ENCODE results near the gene KRT15.
"Not testable (repeated sequence)": the region's sequence is repeated elsewhere in the genome, so short reads cannot be mapped to it uniquely, and the experiment has no call there.

The KRT15 gene

GRCh38 chr17:41545829-41546410 is 27.2 kb upstream of the KRT15 start:
- no peak overlapping the region for H3K27ac ChIP-seq (ENCODE audit: low read length)
- no peak overlapping the region for H3K4me3 ChIP-seq (ENCODE audit: low read length)
- H3K27me3 ChIP-seq (replicated peaks; ENCODE audit: insufficient read depth, low read length) = no peaks in the 10 kb centered on the region; the same call in 1 of the 2 replicates
- no peaks in the 10 kb centered on the region for H3F3A ChIP-seq (ENCODE audit: insufficient read depth, low read length)
- no peak overlapping the region for H3K9ac ChIP-seq (ENCODE audit: low read length)
- H3K79me2 ChIP-seq (ENCODE audit: low read length) = no peaks in the 10 kb centered on the region
- TF ChIP-seq EZH2 (optimal IDR thresholded peaks at IDR 0.05; ENCODE audit: low read depth, low read length) (no peak), EZH2phosphoT487 (IDR thresholded peaks at IDR 0.05; ENCODE audit: low read length) (no peak)
- TF ChIP-seq, protein P1, sequence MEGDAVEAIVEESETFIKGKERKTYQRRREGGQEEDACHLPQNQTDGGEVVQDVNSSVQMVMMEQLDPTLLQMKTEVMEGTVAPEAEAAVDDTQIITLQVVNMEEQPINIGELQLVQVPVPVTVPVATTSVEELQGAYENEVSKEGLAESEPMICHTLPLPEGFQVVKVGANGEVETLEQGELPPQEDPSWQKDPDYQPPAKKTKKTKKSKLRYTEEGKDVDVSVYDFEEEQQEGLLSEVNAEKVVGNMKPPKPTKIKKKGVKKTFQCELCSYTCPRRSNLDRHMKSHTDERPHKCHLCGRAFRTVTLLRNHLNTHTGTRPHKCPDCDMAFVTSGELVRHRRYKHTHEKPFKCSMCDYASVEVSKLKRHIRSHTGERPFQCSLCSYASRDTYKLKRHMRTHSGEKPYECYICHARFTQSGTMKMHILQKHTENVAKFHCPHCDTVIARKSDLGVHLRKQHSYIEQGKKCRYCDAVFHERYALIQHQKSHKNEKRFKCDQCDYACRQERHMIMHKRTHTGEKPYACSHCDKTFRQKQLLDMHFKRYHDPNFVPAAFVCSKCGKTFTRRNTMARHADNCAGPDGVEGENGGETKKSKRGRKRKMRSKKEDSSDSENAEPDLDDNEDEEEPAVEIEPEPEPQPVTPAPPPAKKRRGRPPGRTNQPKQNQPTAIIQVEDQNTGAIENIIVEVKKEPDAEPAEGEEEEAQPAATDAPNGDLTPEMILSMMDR (IDR thresholded peaks at IDR 0.05; ENCODE audit: low read length) = no peak
- H3K9me2 ChIP-seq (replicated peaks; ENCODE audit: insufficient read depth, low read length) = no peaks in the 10 kb centered on the region
- no peaks in the 10 kb centered on the region for H3K36me3 ChIP-seq (replicated peaks; ENCODE audit: insufficient read depth, low read length)
- H2AFZ ChIP-seq (ENCODE audit: low read length) = no peak overlapping the region
- H4K20me1 ChIP-seq (ENCODE audit: insufficient read depth, low read length) = no peaks in the 10 kb centered on the region
- H3K4me1 ChIP-seq (ENCODE audit: low read length) = peaks cover 12% of the 10 kb centered on the region; the same call in 1 of the 2 replicates
- DNase-seq = no peak
- H3K4me2 ChIP-seq (ENCODE audit: low read depth, low read length) = no peak overlapping the region
- no peaks in the 10 kb centered on the region for H3K9me3 ChIP-seq (replicated peaks; ENCODE audit: insufficient read depth, low read length)

DNA sequence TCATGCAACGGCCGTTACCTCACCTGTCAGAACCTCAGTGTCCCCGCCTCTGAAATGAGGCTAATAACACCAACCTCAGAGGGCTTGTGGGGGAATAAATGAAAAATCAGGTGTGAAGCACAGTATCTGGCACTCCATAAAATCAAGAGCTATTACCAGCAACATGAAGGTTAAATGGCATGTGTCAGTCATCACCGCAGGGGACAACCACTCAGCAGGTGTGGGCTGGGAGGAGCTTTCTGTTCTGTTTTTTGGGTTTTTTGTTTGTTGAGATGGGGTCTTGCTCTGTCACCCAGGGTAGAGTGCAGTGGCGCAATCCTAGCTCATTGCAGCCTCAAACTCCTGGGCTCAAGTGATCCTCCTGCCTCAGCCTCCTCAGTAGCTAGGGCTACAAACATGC is 26.2 kb upstream of the KRT15 start:
- H3K4me2 ChIP-seq (ENCODE audit: low read depth, low read length) = no peak overlapping the region
- no peak overlapping the region for H3K27ac ChIP-seq (ENCODE audit: low read length)
- TF ChIP-seq, protein P1 (IDR thresholded peaks at IDR 0.05; ENCODE audit: low read length) = no peak
- TF ChIP-seq EZH2 (optimal IDR thresholded peaks at IDR 0.05; ENCODE audit: low read depth, low read length) (no peak), EZH2phosphoT487 (IDR thresholded peaks at IDR 0.05; ENCODE audit: low read length) (no peak)
- no peaks in the 10 kb centered on the region for H4K20me1 ChIP-seq (ENCODE audit: insufficient read depth, low read length)
- H3K9me3 ChIP-seq (replicated peaks; ENCODE audit: insufficient read depth, low read length) = no peaks in the 10 kb centered on the region
- no peak overlapping the region for H3K4me3 ChIP-seq (ENCODE audit: low read length)
- H3K79me2 ChIP-seq (ENCODE audit: low read length) = no peaks in the 10 kb centered on the region
- H2AFZ ChIP-seq (ENCODE audit: low read length) = no peak overlapping the region
- no peak overlapping the region for H3K9ac ChIP-seq (ENCODE audit: low read length)
- peaks cover 12% of the 10 kb centered on the region; the same call in 1 of the 2 replicates for H3K4me1 ChIP-seq (ENCODE audit: low read length)
- no peaks in the 10 kb centered on the region for H3F3A ChIP-seq (ENCODE audit: insufficient read depth, low read length)
- DNase-seq = no peak
- no peaks in the 10 kb centered on the region for H3K36me3 ChIP-seq (replicated peaks; ENCODE audit: insufficient read depth, low read length)
- no peaks in the 10 kb centered on the region for H3K9me2 ChIP-seq (replicated peaks; ENCODE audit: insufficient read depth, low read length)
- H3K27me3 ChIP-seq (replicated peaks; ENCODE audit: insufficient read depth, low read length) = no peaks in the 10 kb centered on the region; the same call in 1 of the 2 replicates

GRCh38 chr17:41544491-41544892 is 25.8 kb upstream of the KRT15 start:
- no peaks in the 10 kb centered on the region for H3K36me3 ChIP-seq (replicated peaks; ENCODE audit: insufficient read depth, low read length)
- H3K9ac ChIP-seq (ENCODE audit: low read length) = no peak overlapping the region
- peaks cover 12% of the 10 kb centered on the region; the same call in 1 of the 2 replicates for H3K4me1 ChIP-seq (ENCODE audit: low read length)
- no peak overlapping the region for H2AFZ ChIP-seq (ENCODE audit: low read length)
- no peaks in the 10 kb centered on the region for H3F3A ChIP-seq (ENCODE audit: insufficient read depth, low read length)
- no peaks in the 10 kb centered on the region for H3K79me2 ChIP-seq (ENCODE audit: low read length)
- H3K4me3 ChIP-seq (ENCODE audit: low read length) = no peak overlapping the region
- H3K4me2 ChIP-seq (ENCODE audit: low read depth, low read length) = no peak overlapping the region
- TF ChIP-seq, protein P1 (IDR thresholded peaks at IDR 0.05; ENCODE audit: low read length) = no peak
- TF ChIP-seq EZH2phosphoT487 (IDR thresholded peaks at IDR 0.05; ENCODE audit: low read length) (no peak), EZH2 (optimal IDR thresholded peaks at IDR 0.05; ENCODE audit: low read depth, low read length) (no peak)
- H3K27me3 ChIP-seq (replicated peaks; ENCODE audit: insufficient read depth, low read length) = no peaks in the 10 kb centered on the region; the same call in 1 of the 2 replicates
- H3K27ac ChIP-seq (ENCODE audit: low read length) = no peak overlapping the region
- H3K9me2 ChIP-seq (replicated peaks; ENCODE audit: insufficient read depth, low read length) = no peaks in the 10 kb centered on the region
- no peak for DNase-seq
- no peaks in the 10 kb centered on the region for H4K20me1 ChIP-seq (ENCODE audit: insufficient read depth, low read length)
- H3K9me3 ChIP-seq (replicated peaks; ENCODE audit: insufficient read depth, low read length) = no peaks in the 10 kb centered on the region

- not testable (repeated sequence) for H3K9me2 ChIP-seq (replicated peaks; ENCODE audit: insufficient read depth, low read length); H3K4me1 ChIP-seq (ENCODE audit: low read length); H2AFZ ChIP-seq (ENCODE audit: low read length); H3K4me3 ChIP-seq (ENCODE audit: low read length); H3K9me3 ChIP-seq (replicated peaks; ENCODE audit: insufficient read depth, low read length); H3K4me2 ChIP-seq (ENCODE audit: low read depth, low read length); DNase-seq; H3K36me3 ChIP-seq (replicated peaks; ENCODE audit: insufficient read depth, low read length); H3K27me3 ChIP-seq (replicated peaks; ENCODE audit: insufficient read depth, low read length); H3K9ac ChIP-seq (ENCODE audit: low read length); H3K79me2 ChIP-seq (ENCODE audit: low read length); H3K27ac ChIP-seq (ENCODE audit: low read length); H4K20me1 ChIP-seq (ENCODE audit: insufficient read depth, low read length); H3F3A ChIP-seq (ENCODE audit: insufficient read depth, low read length)
Observed at GRCh38 chr17:41542786-41543185, 24.1 kb upstream of the KRT15 start.
